NCI-H146 treated with DMSO at 0.1 percent for 48 hours (cell line): ENCODE measurements around the gene AGBL4.
A peak's percentile ranks its signal among the peaks of the same experiment; 100 is the strongest.

Source experiments
- DNase-seq: peaks from one replicate; lab custom pipeline; 2025; ENCODE audit not compliant: unreplicated experiment; lab: John Stamatoyannopoulos, UW

The AGBL4 gene

GRCh38 chr1:48741380-48741779 lies 1282.4 kb downstream of the AGBL4 start:
- DNase-seq, result no peak

GRCh38 chr1:48740621-48741020 lies 1283.1 kb downstream of the AGBL4 start:
- DNase-seq, result no peak

- DNase-seq, result no peak
Measured at GRCh38 chr1:48739091-48739490, 1284.7 kb downstream of the AGBL4 start.

- no peak for DNase-seq
Measured at GRCh38 chr1:48738356-48738755, 1285.4 kb downstream of the AGBL4 start.

GRCh38 chr1:48735796-48736195 lies 1288.0 kb downstream of the AGBL4 start:
- no peak for DNase-seq

- DNase-seq, result no peak
Measured at GRCh38 chr1:48730164-48730910, 1293.4 kb downstream of the AGBL4 start.

GRCh38 chr1:48728584-48728983 lies 1295.2 kb downstream of the AGBL4 start:
- DNase-seq, result no peak

- DNase-seq, result no peak
Measured at GRCh38 chr1:48726557-48727215, 1297.1 kb downstream of the AGBL4 start.

- DNase-seq, result no peak
Measured at GRCh38 chr1:48726139-48726538, 1297.6 kb downstream of the AGBL4 start.

- DNase-seq, result no peak
Measured at GRCh38 chr1:48725341-48726046, 1298.3 kb downstream of the AGBL4 start.

GRCh38 chr1:48720929-48721328 lies 1302.8 kb downstream of the AGBL4 start:
- no peak for DNase-seq

GRCh38 chr1:48718705-48719104 lies 1305.0 kb downstream of the AGBL4 start:
- DNase-seq, result no peak

GRCh38 chr1:48718116-48718630 lies 1305.6 kb downstream of the AGBL4 start:
- DNase-seq, result no peak

GRCh38 chr1:48717082-48717481 lies 1306.7 kb downstream of the AGBL4 start:
- DNase-seq, result no peak

GRCh38 chr1:48715921-48716320 lies 1307.8 kb downstream of the AGBL4 start:
- DNase-seq, result no peak

- no peak for DNase-seq
Measured at GRCh38 chr1:48710915-48711314, 1312.8 kb downstream of the AGBL4 start.

GRCh38 chr1:48710318-48710717 lies 1313.4 kb downstream of the AGBL4 start:
- DNase-seq, result no peak

GRCh38 chr1:48704736-48705135 lies 1319.0 kb downstream of the AGBL4 start:
- DNase-seq, result no peak

GRCh38 chr1:48701445-48701844 lies 1322.3 kb downstream of the AGBL4 start:
- DNase-seq, result no peak

GRCh38 chr1:48697066-48697707 lies 1326.6 kb downstream of the AGBL4 start:
- no peak for DNase-seq

- peak; percentile 13 for DNase-seq
Measured at GRCh38 chr1:48695161-48695560, 1328.6 kb downstream of the AGBL4 start.
